KOPT-K1 (cell line): ENCODE measurements around the gene UQCC3.
"Not testable (repeated sequence)": the region's sequence is repeated elsewhere in the genome, so short reads cannot be mapped to it uniquely, and the experiment has no call there.

ENCODE experiments used
- H3K27ac ChIP-seq: fragments of 200-600 bp; sonication (generic); 2 replicates; pipeline ENCODE4 v1.5.1; 2016; ENCODE audit warnings: antibody characterized with exemption, mild to moderate bottlenecking, low read depth, low read length; ENCODE audit not compliant: poor library complexity, severe bottlenecking
- H3K36me3 ChIP-seq: fragments of 200-600 bp; sonication (generic); 2 replicates; pipeline ENCODE4 v1.5.1; 2017; ENCODE audit warnings: antibody characterized with exemption, mild to moderate bottlenecking, low read length, moderate library complexity; ENCODE audit not compliant: insufficient read depth
- H3K9me3 ChIP-seq: fragments of 200-600 bp; sonication (generic); 2 replicates; pipeline ENCODE4 v1.5.1; 2017; ENCODE audit warnings: antibody characterized with exemption, low read length, mild to moderate bottlenecking; ENCODE audit not compliant: insufficient read depth, poor library complexity, severe bottlenecking

Gene UQCC3

GRCh38 chr11:62677714-62678113 is 6.2 kb downstream of the UQCC3 start:
- Histone ChIP-seq H3K27ac (no peak overlapping the region), H3K36me3 (peaks cover 50% of the 10 kb centered on the region), H3K9me3 (no peaks in the 10 kb centered on the region)

- Histone ChIP-seq H3K27ac (peak overlapping the region; percentile 82), H3K36me3 (peaks cover 43% of the 10 kb centered on the region), H3K9me3 (no peaks in the 10 kb centered on the region)
Measured at GRCh38 chr11:62678433-62678769, 6.9 kb downstream of the UQCC3 start.

- peak within 1 kb of the TSS; percentile 82 for H3K27ac ChIP-seq
- H3K36me3 ChIP-seq, result peaks cover 37% of the 10 kb centered on the region
- no peaks in the 10 kb centered on the region for H3K9me3 ChIP-seq
Measured at GRCh38 chr11:62678770-62679696, 7.6 kb downstream of the UQCC3 start, which contains the start of gene UBXN1. Gene UBXN1, minus strand, starts transcription at chr11:62679073. Its CDS starts 150 bp downstream, at chr11:62678923.

- Histone ChIP-seq H3K27ac (no peak overlapping the region), H3K36me3 (peaks cover 20% of the 10 kb centered on the region)
Measured at GRCh38 chr11:62680825-62681240, 9.4 kb downstream of the UQCC3 start.

GRCh38 chr11:62682518-62682917 is 11.0 kb downstream of the UQCC3 start:
- Histone ChIP-seq H3K36me3 (peaks cover 5% of the 10 kb centered on the region), H3K27ac (no peak overlapping the region), H3K9me3 (no peaks in the 10 kb centered on the region)

More at GRCh38 chr11:62680825-62681240, 9.4 kb downstream of the UQCC3 start:
- H3K9me3 ChIP-seq, result no peaks in the 10 kb centered on the region

- H3K27ac ChIP-seq, result no peak overlapping the region
- H3K36me3 ChIP-seq, result peaks cover 27% of the 10 kb centered on the region
- H3K9me3 ChIP-seq, result no peaks in the 10 kb centered on the region
Measured at GRCh38 chr11:62687508-62688396, 16.3 kb downstream of the UQCC3 start.

- H3K27ac ChIP-seq, result no peak overlapping the region
Measured at GRCh38 chr11:62688491-62688890, 17.0 kb downstream of the UQCC3 start.

GRCh38 chr11:62689421-62690183 is 18.1 kb downstream of the UQCC3 start, which contains the start of gene LRRN4CL:
Gene LRRN4CL, minus strand, starts transcription at chr11:62689530. Its CDS starts 1,022 bp downstream, at chr11:62688508.
- Histone ChIP-seq H3K9me3 (no peaks in the 10 kb centered on the region), H3K36me3 (peaks cover 44% of the 10 kb centered on the region), H3K27ac (no peak within 1 kb of the TSS)

More at GRCh38 chr11:62688491-62688890, 17.0 kb downstream of the UQCC3 start:
- Histone ChIP-seq H3K36me3 (peaks cover 34% of the 10 kb centered on the region), H3K9me3 (no peaks in the 10 kb centered on the region)

GRCh38 chr11:62693624-62694023 is 22.2 kb downstream of the UQCC3 start:
- H3K27ac ChIP-seq, H3K9me3 ChIP-seq: not testable (repeated sequence)
- peaks cover 44% of the 10 kb centered on the region for H3K36me3 ChIP-seq

- peaks cover 44% of the 10 kb centered on the region for H3K36me3 ChIP-seq
- H3K27ac ChIP-seq, result no peak overlapping the region
- H3K9me3 ChIP-seq, result no peaks in the 10 kb centered on the region
Measured at GRCh38 chr11:62694455-62695167, 23.1 kb downstream of the UQCC3 start.

GRCh38 chr11:62702246-62702645 is 30.8 kb downstream of the UQCC3 start:
- H3K27ac ChIP-seq, result no peak overlapping the region

GRCh38 chr11:62703921-62704320 is 32.4 kb downstream of the UQCC3 start:
- not testable (repeated sequence) for H3K9me3 ChIP-seq, H3K27ac ChIP-seq
- H3K36me3 ChIP-seq, result peaks cover 19% of the 10 kb centered on the region; the same call in 1 of the 2 replicates

More at GRCh38 chr11:62702246-62702645, 30.8 kb downstream of the UQCC3 start:
- peaks cover 19% of the 10 kb centered on the region; the same call in 1 of the 2 replicates for H3K36me3 ChIP-seq
- H3K9me3 ChIP-seq, result no peaks in the 10 kb centered on the region

- no peaks in the 10 kb centered on the region for H3K9me3 ChIP-seq
- H3K27ac ChIP-seq, result peak overlapping the region; percentile 90
- peaks cover 17% of the 10 kb centered on the region for H3K36me3 ChIP-seq
Measured at GRCh38 chr11:62705413-62705812, 33.9 kb downstream of the UQCC3 start.
